Measurements from ENCODE around the gene PDE8B.

DNA sequence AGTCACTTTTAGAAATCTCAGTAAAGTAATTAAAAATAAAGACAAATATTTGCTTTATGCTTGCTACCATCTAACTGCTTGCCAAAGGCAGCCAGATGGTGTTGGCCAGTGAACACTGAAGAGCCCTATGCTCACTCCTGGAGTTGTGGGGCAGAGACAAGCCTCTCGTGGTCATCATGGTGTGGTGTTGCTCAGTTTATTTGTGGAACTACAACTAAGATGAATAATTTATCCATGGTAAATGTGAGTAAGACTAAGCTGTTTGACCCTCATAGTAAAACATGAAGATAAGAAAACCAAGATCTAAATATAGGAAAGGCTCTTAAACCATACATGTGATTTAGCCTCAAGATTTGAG is 100.7 kb downstream of the PDE8B start:
- TF ChIP-seq, protein P1, sequence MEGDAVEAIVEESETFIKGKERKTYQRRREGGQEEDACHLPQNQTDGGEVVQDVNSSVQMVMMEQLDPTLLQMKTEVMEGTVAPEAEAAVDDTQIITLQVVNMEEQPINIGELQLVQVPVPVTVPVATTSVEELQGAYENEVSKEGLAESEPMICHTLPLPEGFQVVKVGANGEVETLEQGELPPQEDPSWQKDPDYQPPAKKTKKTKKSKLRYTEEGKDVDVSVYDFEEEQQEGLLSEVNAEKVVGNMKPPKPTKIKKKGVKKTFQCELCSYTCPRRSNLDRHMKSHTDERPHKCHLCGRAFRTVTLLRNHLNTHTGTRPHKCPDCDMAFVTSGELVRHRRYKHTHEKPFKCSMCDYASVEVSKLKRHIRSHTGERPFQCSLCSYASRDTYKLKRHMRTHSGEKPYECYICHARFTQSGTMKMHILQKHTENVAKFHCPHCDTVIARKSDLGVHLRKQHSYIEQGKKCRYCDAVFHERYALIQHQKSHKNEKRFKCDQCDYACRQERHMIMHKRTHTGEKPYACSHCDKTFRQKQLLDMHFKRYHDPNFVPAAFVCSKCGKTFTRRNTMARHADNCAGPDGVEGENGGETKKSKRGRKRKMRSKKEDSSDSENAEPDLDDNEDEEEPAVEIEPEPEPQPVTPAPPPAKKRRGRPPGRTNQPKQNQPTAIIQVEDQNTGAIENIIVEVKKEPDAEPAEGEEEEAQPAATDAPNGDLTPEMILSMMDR (IDR thresholded peaks at IDR 0.05), result no peak
- no peak for TF ChIP-seq POLR2A (IDR thresholded peaks at IDR 0.05)
